ENCODE results near the gene PSKH1.

GRCh38 chr16:67882374-67883145, 10.5 kb upstream of the PSKH1 start:
- TF ChIP-seq CTCF (IDR thresholded peaks at IDR 0.05; ENCODE audit: poor library complexity, severe bottlenecking) (no peak), REST (IDR thresholded peaks at IDR 0.05; ENCODE audit: borderline replicate concordance) (no peak), MXI1 (conservative IDR thresholded peaks at IDR 0.05; ENCODE audit: poor library complexity, severe bottlenecking) (no peak), EP300 (conservative IDR thresholded peaks at IDR 0.05; ENCODE audit: poor library complexity, severe bottlenecking) (no peak)
